Stimulated activated CD8-positive, alpha-beta memory T cell treated with anti-CD3 and anti-CD28 coated beads, Interleukin-12 subunit alpha, Interleukin-12 subunit beta, amount 100 ng/mL, for 4 hours (primary cell): ENCODE data around the gene SLC1A7.
A peak's percentile ranks its signal among the peaks of the same experiment; 100 is the strongest.
"Not testable (repeated sequence)": the region's sequence is repeated elsewhere in the genome, so short reads cannot be mapped to it uniquely, and the experiment has no call there.

Experiments used
- DNase-seq: peaks from one replicate; pipeline ENCODE4 v3.0.0-alpha.2; 2020; ENCODE audit warnings: low read depth

Gene SLC1A7

GRCh38 chr1:53142226-53142853 lies at the start of gene SLC1A7:
SLC1A7 (minus strand) TSS chr1:53142638; CDS start chr1:53142449, 189 bp downstream.
- DNase-seq, result no peak

- DNase-seq, result no peak
These were observed 47.8 kb upstream of the SLC1A7 start for GRCh38 chr1:53190210-53190611.

GRCh38 chr1:53189061-53189460 lies 46.6 kb upstream of the SLC1A7 start:
- no peak for DNase-seq

GRCh38 chr1:53188099-53188498 lies 45.7 kb upstream of the SLC1A7 start:
- no peak for DNase-seq

GRCh38 chr1:53187401-53187800 lies 45.0 kb upstream of the SLC1A7 start:
- no peak for DNase-seq

GRCh38 chr1:53186533-53186932 lies 44.1 kb upstream of the SLC1A7 start:
- DNase-seq, result no peak

GRCh38 chr1:53185955-53186297 lies 43.5 kb upstream of the SLC1A7 start:
- not testable (repeated sequence) for DNase-seq

GRCh38 chr1:53183095-53183990 lies 40.9 kb upstream of the SLC1A7 start:
- DNase-seq, result no peak

- DNase-seq, result no peak
These were observed 40.3 kb upstream of the SLC1A7 start for GRCh38 chr1:53182716-53183094.

- peak; percentile 55 for DNase-seq
These were observed 39.7 kb upstream of the SLC1A7 start for GRCh38 chr1:53182111-53182593.

GRCh38 chr1:53180951-53181350 lies 38.5 kb upstream of the SLC1A7 start:
- DNase-seq, result no peak

- no peak for DNase-seq
These were observed 37.8 kb upstream of the SLC1A7 start for GRCh38 chr1:53180226-53180625.

- no peak for DNase-seq
These were observed 34.2 kb upstream of the SLC1A7 start for GRCh38 chr1:53176452-53177208.

GRCh38 chr1:53174971-53175913 lies 32.8 kb upstream of the SLC1A7 start:
- no peak for DNase-seq

- DNase-seq, result no peak
These were observed 30.1 kb upstream of the SLC1A7 start for GRCh38 chr1:53172426-53173128.

GRCh38 chr1:53166912-53167311 lies 24.5 kb upstream of the SLC1A7 start:
- DNase-seq, result no peak

GRCh38 chr1:53166366-53166765 lies 23.9 kb upstream of the SLC1A7 start:
- no peak for DNase-seq

- DNase-seq, result no peak
These were observed 23.0 kb upstream of the SLC1A7 start for GRCh38 chr1:53165408-53165961.

GRCh38 chr1:53163291-53163768 lies 20.9 kb upstream of the SLC1A7 start:
- no peak for DNase-seq

- DNase-seq, result no peak
These were observed 20.2 kb upstream of the SLC1A7 start for GRCh38 chr1:53162621-53163020.
